Subcutaneous abdominal adipose tissue (tissue), 5 donors: ENCODE results near the gene GRIK4.
"Not testable (repeated sequence)": the region's sequence is repeated elsewhere in the genome, so short reads cannot be mapped to it uniquely, and the experiment has no call there.

Experiments
- H3K27ac ChIP-seq: one replicate; pipeline ENCODE4 v1.7.0; 2013; ENCODE audit warnings: low read depth, mild to moderate bottlenecking, inconsistent platforms, low read length, moderate library complexity
- H3K27me3 ChIP-seq, 5 donors: one replicate each; pipeline ENCODE4 v1.7.0; 2013; ENCODE audit warnings: low read length in 5 of 5, inconsistent platforms in 1 of 5; ENCODE audit not compliant: control insufficient read depth in 5 of 5, insufficient read depth in 4 of 5
- H3K36me3 ChIP-seq, 5 donors: one replicate each; pipeline ENCODE4 v1.7.0; 2013; ENCODE audit warnings: low read length in 5 of 5; ENCODE audit not compliant: control insufficient read depth in 5 of 5, insufficient read depth in 5 of 5
- H3K4me1 ChIP-seq, 5 donors: one replicate each; pipeline ENCODE4 v1.7.0; 2013; ENCODE audit warnings: low read length in 5 of 5, mild to moderate bottlenecking in 3 of 5, moderate library complexity in 1 of 5; ENCODE audit not compliant: control insufficient read depth in 5 of 5, insufficient read depth in 5 of 5
- H3K4me3 ChIP-seq, 5 donors: one replicate each; pipeline ENCODE4 v1.7.0; 2013; ENCODE audit warnings: low read length in 5 of 5, low read depth in 1 of 5
- H3K9ac ChIP-seq, 5 donors: one replicate each; pipeline ENCODE4 v1.7.0; 2013; ENCODE audit warnings: low read length in 5 of 5, mild to moderate bottlenecking in 4 of 5, moderate library complexity in 3 of 5
- H3K9me3 ChIP-seq, 5 donors: one replicate each; pipeline ENCODE4 v1.7.0; 2013; ENCODE audit warnings: low read length in 5 of 5; ENCODE audit not compliant: control insufficient read depth in 5 of 5
- donor health status: healthy.
- donor health status: healthy.
- donor health status: healthy.
- donor health status: healthy.
- donor health status: healthy.

The GRIK4 gene

GRCh38 chr11:120775986-120776951 is 264.7 kb downstream of the GRIK4 start:
- no peak overlapping the region for H3K4me3 ChIP-seq

DNA sequence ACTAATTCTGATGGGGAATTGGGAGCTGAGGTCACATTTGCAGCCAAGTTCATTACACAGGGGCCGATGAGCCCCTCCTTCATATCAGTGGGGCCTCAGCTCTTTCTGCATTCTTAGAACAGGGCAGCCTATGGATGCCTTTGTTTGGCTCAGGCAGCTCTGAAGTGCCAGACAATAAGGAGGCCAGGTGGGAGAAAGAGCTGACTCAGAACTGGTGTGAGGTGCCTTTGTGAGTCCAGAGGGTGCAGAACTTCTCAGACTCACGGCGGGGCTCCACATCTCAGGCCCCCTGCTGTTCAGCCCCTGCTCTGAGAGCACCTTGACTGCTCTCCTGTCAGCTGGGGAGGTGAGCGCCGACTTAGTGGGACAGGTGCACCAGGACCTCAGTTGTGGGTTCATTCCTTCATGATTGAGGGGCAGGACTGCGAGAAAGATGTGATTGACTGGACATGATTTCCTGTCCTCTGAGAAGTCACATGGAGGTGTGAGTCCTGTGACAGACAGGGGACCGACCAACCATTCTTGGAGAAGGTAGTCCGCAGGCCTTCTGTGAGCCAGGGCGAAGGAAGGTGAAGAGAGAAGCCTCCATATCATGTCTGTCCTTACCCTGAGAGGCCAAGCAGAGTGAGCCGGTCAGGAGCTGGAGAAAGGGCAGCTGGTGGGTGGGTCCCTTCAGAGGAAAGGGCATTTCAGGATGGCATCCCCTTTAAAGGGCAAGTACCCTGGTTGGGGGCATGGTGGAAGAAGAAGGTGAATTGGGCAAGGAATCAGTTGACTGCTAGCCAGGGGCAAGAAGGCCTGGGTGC is 267.3 kb downstream of the GRIK4 start:
- H3K9me3 ChIP-seq = no peaks in the 10 kb centered on the region
- H3K27me3 ChIP-seq = peaks cover 3 to 12% (median 7%) of the 10 kb centered on the region in 5 donors
- H3K4me1 ChIP-seq = no peaks in the 10 kb centered on the region
- H3K36me3 ChIP-seq = no peaks in the 10 kb centered on the region
- H3K4me3 ChIP-seq = no peak overlapping the region
- no peak overlapping the region for H3K27ac ChIP-seq
- H3K9ac ChIP-seq = no peak overlapping the region

More at GRCh38 chr11:120775986-120776951, 264.7 kb downstream of the GRIK4 start:
- Histone ChIP-seq H3K9ac (no peak overlapping the region), H3K27me3 (peaks cover 0 to 10% (median 7%) of the 10 kb centered on the region in 5 donors), H3K27ac (no peak overlapping the region), H3K4me1 (no peaks in the 10 kb centered on the region), H3K36me3 (no peaks in the 10 kb centered on the region), H3K9me3 (no peaks in the 10 kb centered on the region)

DNA sequence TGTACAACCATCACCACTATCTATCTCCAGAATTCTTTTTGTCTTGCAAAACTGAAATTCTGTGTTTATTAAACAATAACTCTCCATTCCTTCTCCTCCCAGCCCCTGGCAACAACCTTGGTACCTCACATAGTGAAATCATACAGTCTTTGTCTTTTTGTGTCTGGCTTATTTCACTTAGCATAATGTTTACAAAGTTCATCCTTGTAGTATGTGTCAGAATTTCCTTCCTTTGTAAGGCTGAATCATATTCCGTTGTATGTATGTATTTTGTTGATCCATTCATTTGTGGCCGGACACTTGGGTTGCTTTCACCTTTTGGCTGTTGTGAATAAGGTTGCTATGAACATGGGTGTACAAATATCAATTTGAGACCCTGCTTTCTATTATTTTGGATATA is 268.7 kb downstream of the GRIK4 start:
- H3K36me3 ChIP-seq = no peaks in the 10 kb centered on the region
- no peaks in the 10 kb centered on the region for H3K4me1 ChIP-seq

GRCh38 chr11:120781486-120782120 is 270.1 kb downstream of the GRIK4 start:
- Histone ChIP-seq H3K9ac (no peak overlapping the region), H3K4me1 (no peaks in the 10 kb centered on the region), H3K4me3 (no peak overlapping the region), H3K27me3 (peaks cover 10 to 20% (median 16%) of the 10 kb centered on the region in 5 donors), H3K36me3 (no peaks in the 10 kb centered on the region), H3K9me3 (no peaks in the 10 kb centered on the region), H3K27ac (no peak overlapping the region)

More for the DNA sequence above, 268.7 kb downstream of the GRIK4 start:
- Histone ChIP-seq H3K9ac (no peak overlapping the region), H3K4me3 (no peak overlapping the region), H3K27me3 (peaks cover 5 to 18% (median 13%) of the 10 kb centered on the region in 5 donors), H3K27ac (no peak overlapping the region), H3K9me3 (no peaks in the 10 kb centered on the region)

DNA sequence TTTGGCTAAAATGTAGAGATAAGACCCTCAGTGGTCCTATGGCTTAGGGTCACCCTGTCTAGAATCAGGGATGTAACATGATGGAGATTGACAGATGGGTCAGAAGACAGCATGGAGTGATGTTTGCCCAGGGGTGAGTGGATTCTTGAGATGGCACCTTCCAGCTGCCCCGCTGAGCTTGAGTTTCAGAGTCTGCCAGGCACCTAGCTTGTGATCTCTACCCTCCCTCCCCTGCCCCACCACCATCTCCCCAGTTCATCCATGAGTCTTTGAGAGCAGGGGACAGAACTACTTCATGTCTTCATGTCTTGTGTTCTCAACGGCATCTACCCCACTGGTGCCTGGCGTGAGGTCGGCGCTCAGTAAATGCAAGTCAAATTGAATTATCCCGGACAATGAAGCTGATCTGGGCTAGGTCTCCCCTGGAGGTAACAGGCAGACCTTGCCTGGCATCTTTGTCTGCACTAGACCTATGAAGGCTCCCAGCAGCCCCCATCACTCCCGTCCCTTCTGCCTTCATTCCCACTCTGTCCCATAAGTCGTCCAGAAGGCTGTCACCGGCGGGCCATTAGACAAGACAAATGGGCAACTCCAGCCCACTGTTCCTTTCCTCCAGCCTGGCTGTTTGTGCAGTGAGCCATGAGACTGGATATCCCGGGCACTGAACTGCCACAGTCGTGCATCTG is 273.2 kb downstream of the GRIK4 start:
- Histone ChIP-seq H3K4me3 (no peak overlapping the region), H3K27me3 (peaks cover 10 to 22% (median 18%) of the 10 kb centered on the region in 5 donors), H3K36me3 (no peaks in the 10 kb centered on the region), H3K4me1 (peaks cover 0 to 5% (median 0%) of the 10 kb centered on the region in 5 donors), H3K9me3 (no peaks in the 10 kb centered on the region), H3K9ac (no peak overlapping the region), H3K27ac (no peak overlapping the region)

DNA sequence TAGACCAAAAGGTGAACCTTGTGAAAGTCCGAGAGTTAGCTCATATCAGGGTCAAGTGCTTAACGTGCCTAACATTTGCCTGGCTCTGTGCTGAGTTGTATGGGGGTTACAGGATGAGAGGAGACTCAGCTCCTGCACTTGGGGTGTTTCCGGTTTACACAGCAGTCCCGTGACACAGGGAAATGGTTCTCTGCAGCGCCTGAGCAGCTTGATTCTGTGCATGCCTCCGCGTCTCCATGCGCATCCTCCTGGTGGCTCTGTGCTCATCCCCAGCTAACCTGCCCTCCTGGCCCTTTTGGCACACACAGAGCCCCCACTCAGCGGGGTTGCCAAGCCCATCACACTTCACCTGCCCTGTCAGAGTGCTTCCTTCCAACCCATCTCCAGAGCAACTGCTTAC is 274.0 kb downstream of the GRIK4 start:
- Histone ChIP-seq H3K4me1 (peaks cover 0 to 5% (median 0%) of the 10 kb centered on the region in 5 donors), H3K9me3 (no peaks in the 10 kb centered on the region), H3K36me3 (no peaks in the 10 kb centered on the region), H3K27me3 (peaks cover 10 to 26% (median 22%) of the 10 kb centered on the region in 5 donors), H3K4me3 (no peak overlapping the region), H3K27ac (no peak overlapping the region), H3K9ac (no peak overlapping the region)

DNA sequence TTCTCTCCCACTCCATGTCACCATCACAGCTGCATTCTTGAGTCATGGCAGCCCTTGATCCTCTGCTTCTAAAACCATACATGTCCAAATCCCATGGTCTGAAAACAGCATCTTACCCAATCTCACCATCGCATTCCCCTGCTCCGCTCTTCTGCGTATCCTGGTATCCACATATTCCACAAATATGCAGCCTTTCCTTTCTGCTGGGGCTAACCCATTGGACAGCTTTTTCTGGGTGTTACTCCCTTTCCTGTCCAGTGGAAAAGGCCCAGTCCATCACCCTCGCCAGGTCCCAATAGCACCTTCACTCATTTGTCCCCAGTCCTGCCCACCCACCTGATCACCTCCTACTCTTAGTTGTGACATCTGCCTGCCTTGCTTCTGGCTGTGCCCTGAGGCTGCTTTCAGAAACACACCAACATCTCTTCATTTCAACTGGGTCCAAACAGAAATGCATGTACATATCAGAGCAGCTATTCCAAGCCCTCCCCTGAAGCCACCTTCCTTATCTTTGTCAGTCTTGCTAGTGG is 274.7 kb downstream of the GRIK4 start:
- peaks cover 10 to 28% (median 22%) of the 10 kb centered on the region in 5 donors for H3K27me3 ChIP-seq
- no peak overlapping the region for H3K27ac ChIP-seq
- no peak overlapping the region for H3K9ac ChIP-seq
- no peaks in the 10 kb centered on the region for H3K9me3 ChIP-seq
- no peaks in the 10 kb centered on the region for H3K36me3 ChIP-seq
- H3K4me1 ChIP-seq = peaks cover 0 to 5% (median 0%) of the 10 kb centered on the region in 5 donors
- H3K4me3 ChIP-seq = no peak overlapping the region

GRCh38 chr11:120787224-120787623 is 275.7 kb downstream of the GRIK4 start:
- peaks cover 8 to 29% (median 24%) of the 10 kb centered on the region in 5 donors for H3K27me3 ChIP-seq

GRCh38 chr11:120789391-120789790 is 277.8 kb downstream of the GRIK4 start:
- Histone ChIP-seq H3K9ac (no peak overlapping the region), H3K9me3 (peaks cover 0 to 7% (median 4%) of the 10 kb centered on the region in 5 donors), H3K27ac (no peak overlapping the region), H3K4me1 (peaks cover 0 to 5% (median 0%) of the 10 kb centered on the region in 5 donors), H3K36me3 (no peaks in the 10 kb centered on the region), H3K4me3 (no peak overlapping the region), H3K27me3 (peaks cover 5 to 37% (median 32%) of the 10 kb centered on the region in 5 donors)

More at GRCh38 chr11:120787224-120787623, 275.7 kb downstream of the GRIK4 start:
- not testable (repeated sequence) for H3K4me3 ChIP-seq, H3K9me3 ChIP-seq, H3K4me1 ChIP-seq, H3K27ac ChIP-seq, H3K9ac ChIP-seq, H3K36me3 ChIP-seq
